CD4-positive, alpha-beta T cell treated with Interleukin-1 beta for 1 hour (primary cell): ENCODE measurements around the gene POMT2.
"Not testable (repeated sequence)": the region's sequence is repeated elsewhere in the genome, so short reads cannot be mapped to it uniquely, and the experiment has no call there.

Experiments
- DNase-seq, 2 donors: peaks; one replicate each; pipeline ENCODE4 v3.0.0-alpha.2; 2020 to 2022

The POMT2 gene

DNA sequence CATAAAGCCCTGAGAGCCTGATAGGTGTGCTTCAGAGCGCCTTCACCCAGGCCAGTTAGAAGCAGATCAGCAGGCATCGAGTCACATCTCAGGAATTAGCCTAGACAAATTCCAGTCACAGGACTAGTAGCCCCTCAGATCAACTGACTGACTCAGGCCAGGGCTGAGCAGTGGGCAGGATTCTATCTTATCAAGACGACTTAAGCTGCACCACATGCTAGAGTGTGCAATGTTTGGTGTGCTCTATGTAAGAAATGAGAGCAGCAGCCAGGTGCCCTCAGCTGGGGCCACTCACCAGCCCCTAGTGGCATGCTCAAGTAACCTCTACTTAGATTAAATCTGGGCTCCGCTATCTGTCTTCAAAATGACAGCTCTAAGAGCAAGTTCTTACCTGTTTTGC lies 30.0 kb downstream of the POMT2 start:
- no peak for DNase-seq

DNA sequence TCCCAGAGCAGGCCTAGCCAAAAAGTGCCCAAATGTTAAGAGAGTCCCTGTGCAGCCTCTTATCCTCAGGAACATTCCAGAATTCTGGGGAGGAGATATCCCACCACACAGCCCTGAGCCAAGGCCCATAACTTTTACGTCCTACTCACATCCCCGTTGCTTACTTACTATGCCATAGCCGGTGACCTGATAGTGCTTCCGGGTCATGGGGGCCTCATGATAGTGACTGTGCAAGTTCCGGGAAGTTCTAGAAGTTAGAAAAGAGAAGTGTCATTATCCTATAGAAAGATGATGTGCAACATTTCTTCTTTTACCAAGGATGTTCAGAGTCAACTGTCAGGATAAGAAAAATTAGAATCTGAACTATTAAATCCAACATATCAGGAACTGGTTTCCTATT lies 34.1 kb downstream of the POMT2 start:
- DNase-seq, result no peak

DNA sequence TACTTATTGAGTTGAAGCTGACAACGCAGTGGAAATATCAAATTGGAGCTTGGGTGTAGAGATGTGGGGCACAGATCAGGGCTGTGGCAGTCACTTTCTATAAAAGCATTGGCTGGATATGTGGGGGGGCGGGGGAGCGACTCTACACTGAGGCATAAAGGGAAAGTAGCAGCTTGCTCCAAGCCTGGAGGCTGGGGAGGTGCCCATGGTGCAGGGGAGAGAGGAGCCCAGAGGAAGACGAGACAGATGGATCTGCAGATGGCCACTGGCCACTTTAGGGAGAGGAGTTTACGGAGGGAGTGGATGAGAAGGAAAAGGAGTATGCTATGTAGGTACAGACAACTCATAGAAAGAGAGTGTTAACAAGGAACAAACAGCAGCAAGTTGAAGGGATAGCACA lies 36.2 kb downstream of the POMT2 start:
- no peak for DNase-seq

DNA sequence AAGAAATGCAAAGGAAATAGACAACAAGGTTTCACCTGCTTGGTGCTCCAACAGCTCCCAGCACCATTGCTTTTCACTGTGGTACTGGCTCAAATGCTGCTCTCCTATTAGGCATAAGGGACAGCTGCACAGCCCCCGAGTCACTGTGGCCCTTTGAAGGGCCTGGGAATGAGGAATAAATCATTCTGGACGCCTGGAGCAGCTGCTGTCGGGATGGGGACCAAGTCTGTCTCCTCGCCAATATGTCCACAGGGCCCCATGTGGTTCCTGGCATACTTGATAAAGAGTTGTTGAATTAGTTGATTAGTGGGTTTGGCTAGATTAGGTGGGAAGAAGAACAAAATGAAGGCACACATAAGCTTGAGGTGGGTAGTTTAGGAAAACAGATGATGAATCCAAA lies 36.6 kb downstream of the POMT2 start:
- DNase-seq, result no peak

DNA sequence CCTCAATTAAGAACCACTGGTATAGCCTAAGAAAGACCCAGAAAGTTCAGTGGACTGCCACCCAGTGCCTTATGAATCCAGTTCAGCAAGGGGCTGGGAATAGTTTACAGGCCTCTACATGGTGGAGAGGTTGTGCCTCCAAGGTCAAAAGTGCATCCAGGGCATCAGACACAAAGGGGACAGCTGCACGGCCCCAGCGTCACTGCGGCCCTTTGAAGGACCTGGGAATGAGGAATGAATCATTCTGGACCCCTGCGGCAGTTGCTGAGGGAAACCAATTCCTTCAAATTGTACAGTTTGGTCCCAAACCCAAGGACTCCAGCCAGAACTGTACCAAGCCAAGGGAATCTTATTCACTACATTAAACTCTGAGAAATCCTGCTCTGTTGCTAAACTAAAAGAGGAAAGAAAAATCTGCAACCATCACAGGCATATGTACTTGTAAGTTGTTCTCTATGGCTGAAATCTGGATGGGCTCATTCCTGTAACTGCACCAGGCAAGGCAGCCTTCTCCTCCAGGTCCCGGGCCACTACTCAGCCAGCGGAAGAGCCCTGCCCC lies 38.8 kb downstream of the POMT2 start:
- DNase-seq, result no peak

DNA sequence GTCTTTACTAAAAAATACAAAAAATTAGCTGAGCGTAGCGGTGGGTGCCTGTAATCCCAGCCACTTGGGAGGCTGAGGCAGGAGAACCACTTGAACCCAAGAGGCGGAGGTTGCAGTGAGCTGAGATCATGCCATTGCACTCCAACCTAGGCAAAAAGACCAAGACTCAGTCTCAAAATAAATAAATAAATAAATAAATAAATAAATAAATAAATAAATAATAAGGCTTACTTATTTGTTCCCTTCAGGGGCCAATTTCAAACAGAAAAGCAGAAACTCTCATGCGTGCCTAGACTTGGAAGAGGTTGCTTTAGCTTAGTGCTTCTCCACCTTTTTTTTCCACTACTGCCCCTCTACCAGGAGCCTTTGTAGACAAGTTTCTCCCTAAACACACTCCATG lies 39.8 kb downstream of the POMT2 start:
- DNase-seq, result not testable (repeated sequence)

DNA sequence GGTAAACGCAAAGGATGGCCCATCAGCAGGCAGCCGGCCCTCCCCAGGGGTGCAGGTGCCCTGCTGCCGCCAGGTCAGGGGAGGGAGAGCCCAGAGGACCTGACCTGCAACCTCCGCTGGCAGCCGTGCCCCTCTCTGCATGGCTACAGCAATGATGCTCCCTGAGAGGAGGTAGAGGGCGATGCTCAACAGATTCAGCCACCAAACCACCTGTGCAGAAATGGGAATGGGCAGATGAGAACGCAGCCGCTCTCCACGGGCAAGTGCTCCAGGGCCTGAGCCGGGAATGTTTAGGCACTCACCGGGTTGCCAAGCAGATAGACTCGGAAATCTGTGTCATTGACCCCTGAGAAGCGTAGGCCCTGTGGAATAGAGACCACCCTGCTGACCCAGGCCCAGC lies 41.0 kb downstream of the POMT2 start:
- DNase-seq, result no peak

DNA sequence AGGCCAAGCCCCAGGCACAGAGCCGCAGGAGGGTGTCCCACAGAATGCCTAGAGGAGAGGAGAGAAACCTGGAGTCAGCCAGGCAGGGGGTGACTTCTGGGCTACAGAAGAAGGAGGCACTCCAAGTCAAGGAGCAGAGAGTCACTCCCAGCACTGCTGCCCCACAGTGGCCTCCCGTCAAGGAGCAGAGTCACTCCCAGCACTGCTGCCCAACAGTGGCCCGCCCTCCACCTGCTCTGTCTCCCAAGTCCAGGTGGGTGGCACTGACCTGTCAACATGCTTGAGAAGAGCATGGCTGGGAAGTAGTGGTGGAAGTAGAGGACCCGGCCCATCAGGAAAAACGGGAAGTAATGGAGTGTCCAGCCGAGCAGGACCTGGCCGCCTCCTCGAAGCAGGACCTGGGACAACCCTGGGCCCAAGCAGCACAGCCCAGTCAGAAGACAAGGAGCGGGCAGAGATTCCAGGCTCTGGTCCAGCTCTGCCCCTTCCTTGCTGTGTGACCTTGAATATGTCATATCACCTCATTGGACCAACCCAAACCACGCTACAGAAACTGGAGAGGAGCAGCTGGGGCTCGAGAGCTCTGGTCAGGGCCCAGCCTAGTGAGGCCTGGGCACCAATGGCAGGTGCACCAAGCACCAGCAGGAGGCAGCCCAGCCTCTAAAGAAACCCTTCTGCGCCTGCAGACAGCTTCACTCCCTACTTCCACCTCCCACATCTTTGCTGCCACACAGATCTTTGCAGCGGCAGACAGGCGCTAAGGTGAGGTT lies 42.0 kb downstream of the POMT2 start:
- no peak for DNase-seq

DNA sequence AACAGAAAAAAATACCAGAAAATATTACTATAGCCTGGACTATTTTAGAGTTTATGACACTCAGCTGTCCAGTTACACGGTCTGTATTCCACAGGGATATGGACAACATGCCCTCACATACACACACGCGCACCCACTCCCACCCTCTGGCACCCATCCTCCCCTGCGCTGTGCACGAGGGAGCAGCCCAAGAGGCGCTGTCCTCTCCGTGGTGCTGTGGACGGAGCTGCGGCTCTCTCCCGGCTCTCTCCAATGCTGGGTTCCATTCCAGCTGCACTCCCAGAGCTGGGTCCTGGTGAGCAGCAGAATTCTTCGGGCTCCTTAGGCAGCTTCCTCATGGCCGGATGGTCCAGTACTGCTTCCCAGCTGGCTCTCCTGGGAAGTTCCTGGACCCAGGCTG lies 43.7 kb downstream of the POMT2 start:
- DNase-seq, result no peak

DNA sequence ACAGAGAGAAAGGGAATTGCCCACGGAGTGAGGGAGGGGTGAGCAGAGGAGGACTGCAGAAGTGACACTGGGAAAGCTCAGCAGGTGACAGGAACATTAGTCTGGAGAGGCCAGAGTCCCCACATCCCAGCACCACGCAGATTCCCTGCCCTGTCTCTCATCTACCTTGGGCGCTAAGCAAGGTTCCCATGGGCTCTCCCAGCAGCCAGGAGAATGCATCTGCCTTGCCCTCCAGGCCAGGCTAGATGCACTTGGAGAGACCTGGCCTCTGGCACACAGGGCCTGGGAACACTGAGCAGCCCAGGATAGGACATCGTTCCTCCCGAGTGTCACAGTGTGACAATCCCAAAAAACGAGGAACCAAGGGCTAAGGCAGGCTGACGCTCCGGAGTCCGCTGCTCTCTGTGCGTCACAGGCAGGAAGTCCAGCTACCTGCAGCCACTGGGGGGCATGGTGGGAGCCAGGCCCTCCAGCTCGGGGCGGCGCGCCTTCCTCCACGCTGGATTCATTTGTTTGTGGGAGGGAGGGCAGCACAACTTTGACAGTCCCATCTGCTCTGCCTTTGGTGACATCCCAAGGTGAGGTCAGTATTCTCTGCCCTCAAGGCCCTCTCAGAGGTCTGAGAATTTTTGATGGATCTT lies 44.3 kb downstream of the POMT2 start:
- no peak for DNase-seq

DNA sequence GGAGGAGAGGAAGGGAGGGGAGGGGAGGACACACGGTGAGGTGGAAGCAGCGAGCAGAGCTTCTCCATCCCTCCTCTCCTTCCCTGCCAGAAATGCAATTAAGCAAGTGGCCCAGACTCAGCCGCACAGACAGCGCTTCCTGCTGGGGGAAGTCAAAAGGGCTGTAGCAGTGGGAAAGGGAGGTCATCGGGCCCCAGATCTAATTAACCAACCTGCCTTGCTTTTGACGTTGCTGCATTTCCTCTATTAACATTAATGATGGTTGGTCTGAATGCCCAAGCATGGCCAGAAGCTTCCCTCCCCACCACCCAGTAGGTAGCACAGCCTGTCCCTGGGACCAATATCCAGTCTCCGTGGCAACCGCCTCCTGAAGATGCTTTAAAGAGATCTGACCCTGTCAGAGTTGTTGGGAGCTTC lies 45.1 kb downstream of the POMT2 start:
- DNase-seq, result no peak

DNA sequence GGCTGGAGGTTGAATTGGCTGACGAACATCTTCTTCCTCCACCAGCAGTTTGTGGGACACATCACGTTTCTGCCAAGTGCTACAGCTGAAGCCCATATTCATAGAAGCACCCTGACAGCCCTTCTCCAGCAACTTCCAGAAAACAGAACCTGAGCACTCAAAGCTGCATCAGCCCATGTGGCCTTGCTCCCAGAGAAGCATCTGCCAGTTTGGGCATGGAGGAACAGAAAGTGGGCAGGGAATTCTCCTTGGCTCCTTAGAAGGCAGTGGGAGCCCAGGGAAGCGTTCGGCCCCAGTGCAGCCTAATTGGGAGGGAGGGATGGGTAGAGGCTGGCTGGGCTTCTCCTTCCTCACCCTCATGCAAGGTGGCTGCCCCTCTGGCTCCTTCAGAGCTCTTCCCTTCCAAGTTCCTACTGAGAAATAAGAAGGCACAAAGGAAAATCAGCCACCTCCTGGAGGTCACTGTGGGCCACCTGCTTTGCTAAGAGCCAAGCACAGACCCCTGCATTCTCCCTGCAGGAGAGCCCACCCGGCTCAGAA lies 45.6 kb downstream of the POMT2 start:
- no peak for DNase-seq

DNA sequence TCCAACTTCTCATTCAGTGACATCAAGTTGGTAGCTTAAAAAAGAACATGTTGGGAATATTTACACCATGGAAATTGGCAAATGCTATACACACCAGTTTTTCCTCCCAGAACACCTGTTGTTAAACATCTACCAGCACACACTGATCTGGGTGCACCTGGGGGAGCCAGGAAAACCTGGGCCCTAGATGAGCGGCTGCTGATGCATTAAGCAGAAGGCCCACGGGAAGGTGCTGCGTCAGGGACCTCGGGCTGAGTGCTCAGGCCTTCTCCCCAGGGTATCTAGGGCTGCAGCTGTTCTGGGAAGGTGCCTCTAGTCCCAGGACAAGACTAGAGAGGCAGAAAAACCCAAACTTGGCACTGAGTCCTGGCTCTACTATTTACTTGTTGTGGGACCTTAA lies 46.9 kb downstream of the POMT2 start:
- DNase-seq, result no peak

DNA sequence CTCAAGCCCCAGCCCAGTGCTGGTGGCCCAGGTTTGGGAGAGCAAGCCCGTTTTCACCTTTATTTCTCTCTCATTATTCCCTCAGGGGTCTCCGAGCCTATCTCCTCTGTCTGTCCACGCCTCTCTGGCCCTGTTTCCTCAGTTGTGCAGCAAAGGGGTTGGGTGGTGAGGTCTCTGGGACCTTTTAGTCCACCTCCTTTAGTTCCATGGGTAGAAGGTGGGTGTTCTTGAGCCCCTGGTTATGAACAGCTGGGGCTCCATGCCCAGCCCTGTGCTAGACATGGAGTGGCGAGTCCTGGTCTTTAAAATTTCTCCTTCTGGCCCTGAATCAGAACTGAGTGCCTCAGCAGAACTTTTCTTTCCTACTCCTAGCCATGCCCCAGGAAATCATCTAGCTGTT lies 48.4 kb downstream of the POMT2 start:
- no peak for DNase-seq

DNA sequence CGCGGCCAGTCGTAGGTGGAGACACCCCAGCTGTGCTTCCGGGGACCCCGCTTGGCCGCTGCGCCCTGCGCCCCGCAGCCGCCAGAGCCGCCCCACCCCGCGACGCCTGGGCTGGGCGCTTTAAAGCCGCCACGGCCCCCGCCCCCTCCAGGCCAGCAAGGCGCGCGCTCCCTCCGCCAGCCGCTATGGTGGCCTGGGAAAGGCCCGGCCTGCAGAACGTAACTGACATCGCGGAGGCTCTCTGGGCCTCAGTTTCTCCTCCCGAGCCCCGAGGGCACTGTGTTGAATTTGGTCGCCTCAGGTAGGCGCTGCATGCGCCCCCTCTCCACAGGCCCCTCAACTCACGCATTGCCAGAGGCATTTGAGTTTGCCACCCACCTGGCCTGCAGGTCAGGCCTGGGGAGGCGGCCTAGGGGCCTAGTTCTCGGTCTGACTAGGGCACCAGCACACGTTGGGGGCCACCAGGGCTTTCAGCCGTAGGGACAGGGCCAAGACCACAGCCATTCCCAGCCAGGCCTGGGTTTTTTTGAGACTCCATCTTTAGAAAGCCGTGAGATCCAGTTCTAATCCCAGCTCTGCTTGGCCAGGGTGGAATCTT lies 49.5 kb downstream of the POMT2 start, which contains the start of gene NGB:
TSS of gene NGB (minus strand) at position 94 of the 598 bp plus-strand sequence. CDS start 269 bp downstream, outside the sequence.
- DNase-seq, result no peak

DNA sequence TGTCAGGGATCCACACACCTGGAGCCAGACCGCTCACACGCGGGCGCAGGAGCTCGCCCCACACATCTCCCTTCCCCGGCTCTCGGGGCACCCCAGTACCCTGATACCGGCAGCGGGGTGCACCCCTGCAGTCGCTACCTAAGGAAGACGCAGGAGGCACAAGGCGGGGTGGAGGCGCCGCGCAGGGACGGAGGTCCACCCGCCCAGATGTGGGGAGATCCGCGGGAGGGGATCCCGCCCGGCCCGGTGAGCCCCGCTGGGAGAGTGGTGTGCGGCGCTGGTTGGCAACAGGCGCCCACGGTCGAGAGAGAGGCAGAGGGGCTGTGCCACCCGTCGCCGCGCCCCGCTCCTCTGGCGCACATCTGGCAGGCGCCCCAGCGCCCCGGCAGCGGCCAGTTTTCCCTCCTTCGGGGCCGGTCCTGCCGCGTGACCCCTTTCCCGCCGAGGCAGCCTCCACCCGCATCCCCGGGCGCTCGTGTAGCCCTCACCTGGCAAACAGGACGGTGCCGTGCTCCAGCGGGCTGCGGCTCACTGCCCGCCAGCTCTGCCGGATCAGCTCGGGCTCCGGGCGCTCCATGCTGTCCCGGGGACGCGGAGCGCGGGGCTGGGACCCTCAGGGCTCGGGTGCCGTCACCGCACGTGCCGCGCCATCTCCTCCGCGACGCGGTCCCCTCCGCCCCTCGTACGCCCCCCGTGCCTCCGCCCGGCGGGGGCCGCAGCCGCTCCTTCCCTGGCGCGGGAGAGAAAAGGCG lies 50.1 kb downstream of the POMT2 start:
- no peak for DNase-seq

DNA sequence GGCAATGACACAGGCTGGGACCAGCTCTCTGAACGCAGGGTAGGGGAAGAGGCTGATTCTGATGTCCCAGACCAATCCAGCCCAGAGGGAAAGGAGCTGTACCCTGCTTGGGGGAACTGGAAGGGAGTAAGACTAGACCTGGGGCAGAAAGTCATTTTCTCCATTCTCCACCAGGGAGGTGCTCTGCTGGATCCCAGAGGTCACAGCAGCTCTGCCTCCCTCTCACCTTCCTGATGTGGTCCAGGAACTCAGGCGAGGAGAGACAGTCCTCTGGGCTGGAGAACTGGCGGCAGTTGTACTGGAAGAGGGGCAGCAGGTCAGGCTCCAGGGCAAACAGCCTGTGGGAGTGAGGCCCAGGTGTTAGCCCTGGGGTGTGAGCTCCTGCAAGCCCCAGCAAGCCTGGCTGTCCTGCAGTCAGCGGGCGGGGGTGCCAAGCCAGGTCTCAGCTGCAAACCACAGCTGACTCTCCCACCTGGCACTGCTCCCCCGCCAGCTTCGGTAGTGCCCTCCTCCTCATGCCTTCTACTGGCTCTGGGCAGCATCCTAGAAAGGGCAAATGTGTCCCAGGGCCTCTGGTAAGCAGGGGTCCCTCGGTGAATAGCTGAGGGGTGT lies 51.6 kb downstream of the POMT2 start:
- no peak for DNase-seq

DNA sequence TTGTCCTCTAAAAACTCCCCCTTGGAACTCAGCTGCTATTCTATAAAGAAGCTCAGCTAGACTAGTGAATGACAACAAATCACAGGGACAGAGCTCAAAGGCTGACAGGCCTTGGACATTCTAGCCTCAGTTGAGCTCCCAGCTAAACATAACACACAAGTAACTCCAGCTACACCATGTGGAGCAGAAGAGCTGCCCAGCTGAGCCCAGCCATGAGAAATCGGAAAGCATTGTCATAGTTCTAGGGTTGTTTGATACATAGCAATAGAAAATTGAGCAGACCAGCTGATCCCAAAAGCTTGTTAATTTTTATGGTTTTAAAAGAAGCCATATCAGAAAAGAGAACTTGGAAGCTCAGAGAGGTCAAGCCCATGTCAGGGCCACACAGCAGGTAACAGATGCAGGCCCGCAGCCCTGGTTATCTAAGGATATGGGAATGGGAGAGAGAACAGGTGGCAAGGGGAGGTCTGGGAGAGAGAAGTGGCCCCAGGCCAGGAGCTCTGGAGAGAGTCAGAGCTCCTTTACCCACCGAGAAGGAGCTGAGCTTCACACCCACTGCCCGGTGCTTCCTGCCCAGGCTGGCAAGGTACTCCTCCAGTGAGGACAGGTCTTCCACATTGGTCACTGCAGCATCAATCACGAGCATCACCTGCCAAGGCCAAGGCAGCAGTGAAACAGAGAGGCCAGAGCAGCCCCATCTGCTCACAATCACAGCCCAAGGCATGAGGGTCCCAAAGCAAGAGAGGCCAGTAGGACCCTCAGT lies 52.6 kb downstream of the POMT2 start:
- no peak for DNase-seq

DNA sequence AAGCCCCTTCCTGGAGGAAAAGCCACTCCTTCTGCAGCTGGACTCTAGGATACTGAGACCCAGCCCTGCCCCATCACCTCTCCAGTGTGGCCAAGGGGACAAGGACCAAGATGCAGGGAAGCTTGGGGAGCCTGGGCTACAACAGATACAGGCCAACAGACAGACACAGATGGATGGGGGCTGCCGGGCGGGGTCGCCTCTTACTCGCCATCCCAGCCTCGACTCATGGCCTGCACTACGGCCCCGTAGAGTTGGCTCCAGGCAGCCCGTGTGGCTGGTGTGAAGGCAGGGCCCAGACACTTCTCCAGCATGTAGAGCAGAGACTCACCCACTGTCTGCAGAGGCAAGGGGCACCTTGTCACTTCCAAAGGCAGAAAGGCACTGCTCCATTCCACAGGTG lies 54.3 kb downstream of the POMT2 start:
- DNase-seq, result no peak

DNA sequence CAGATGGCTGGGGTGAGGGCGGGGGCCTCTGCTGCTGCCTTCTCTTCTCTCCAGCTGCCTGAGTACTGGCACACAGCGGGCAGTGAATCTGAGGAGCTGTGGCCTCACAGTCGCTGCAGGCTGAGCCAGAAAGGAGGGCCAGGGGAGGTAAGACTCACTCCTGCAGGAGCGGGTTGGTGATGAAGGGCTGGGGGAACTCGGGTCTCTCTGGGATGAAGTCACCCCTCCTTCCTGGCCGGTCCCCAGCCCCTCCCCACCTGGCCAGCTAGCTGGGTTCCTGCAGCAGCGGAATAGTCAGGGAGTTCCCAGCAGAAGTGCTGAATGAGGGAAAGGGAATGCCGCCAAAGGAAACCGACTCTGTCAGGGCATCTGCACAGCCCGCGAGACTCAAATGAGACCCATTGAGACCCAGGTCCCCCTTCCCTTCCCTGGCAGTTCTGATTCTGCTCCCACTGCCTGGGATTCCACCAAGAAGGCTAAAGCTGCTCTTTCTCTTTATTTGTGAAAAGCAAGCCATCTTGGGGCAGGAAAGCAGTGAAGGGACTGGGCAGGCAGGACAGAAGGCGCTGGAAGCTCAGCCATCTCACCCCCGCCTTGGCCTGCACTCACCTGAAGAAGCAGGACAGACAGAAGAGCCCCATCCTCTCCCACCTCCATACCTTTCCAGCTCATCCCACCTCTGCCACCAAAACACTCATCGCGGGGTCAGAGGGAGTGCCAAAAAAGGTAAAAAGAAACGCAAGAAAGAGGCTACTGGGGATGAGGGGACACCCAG lies 54.9 kb downstream of the POMT2 start:
- no peak for DNase-seq

DNA sequence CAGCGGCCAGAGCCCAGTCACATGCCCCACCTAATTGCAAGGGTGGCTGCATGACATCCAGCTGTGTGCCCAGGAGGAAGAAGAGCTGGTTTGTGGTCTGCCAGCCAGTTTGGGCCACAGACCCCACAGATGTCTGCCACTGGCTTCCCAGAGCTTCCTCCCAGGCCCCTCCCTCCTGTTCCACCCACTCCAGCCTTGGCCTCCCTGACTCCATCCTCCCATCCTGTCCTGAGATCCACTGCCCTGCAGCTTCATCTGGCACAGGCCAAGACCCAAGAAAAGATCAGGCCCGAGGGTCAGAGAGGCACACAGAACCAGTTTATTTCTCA lies 55.5 kb downstream of the POMT2 start:
- no peak for DNase-seq
